ENCODE measurements around the gene TRIP12. TPM values are rescaled to one million over a fixed set of nuclear protein-coding genes. Genes with fewer than 3 reads are reported as not detected.

TRIP12 gene
- total and polyA plus RNA-seq, 4 donors: 18.6 to 358 (median 118) TPM

DNA sequence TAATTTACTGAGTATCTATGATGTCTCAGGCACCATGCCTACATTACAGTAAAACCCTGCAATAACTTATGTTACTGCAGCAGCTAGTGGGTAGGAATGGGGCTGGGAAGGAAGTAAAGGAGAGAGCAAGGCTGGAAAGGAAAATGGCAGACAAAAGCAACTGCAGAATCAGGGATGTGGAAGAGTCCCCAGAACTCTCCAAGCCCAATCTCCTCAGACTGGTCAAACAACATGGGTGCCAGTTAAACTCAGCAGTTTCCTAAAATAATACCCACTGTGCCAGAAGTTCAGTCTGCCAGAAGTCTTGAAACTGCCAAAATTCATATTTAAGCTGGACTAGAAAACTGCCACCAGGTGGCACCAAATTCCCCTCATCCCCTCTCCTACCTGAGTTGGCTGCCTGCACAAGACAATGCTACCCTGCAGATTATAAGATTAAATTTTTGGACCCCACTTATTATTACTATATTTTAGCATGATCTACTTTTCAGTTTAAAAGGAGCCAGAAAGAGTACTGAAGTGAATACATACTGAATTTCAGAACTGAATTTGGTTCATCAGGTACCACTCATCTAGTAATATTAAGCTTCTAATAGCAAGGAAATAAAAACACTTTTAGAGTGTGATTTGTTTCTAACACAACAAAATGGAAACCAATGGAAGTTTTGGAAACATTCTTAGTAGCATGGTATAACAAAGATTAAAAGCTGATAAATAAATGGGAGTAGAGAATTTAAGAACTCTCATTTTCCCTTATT, 120.6 kb downstream of the TRIP12 start:
- peak; percentile 6 for ATAC-seq (ENCODE audit: insufficient read depth, low FRiP score)
- Histone ChIP-seq H3K36me3 (ENCODE audit: control insufficient read depth in 4 of 4, insufficient read depth in 4 of 4, low read length in 4 of 4) (peaks cover 15 to 40% (median 25%) of the 10 kb centered on the region in 4 donors), H3K4me3 (no peak overlapping the region), H3K27ac (ENCODE audit: low read depth in 1 of 2, low read length in 1 of 2) (no peak overlapping the region), H3K4me1 (ENCODE audit: control insufficient read depth in 5 of 5, insufficient read depth in 5 of 5, low read length in 5 of 5) (peaks cover 0 to 5% (median 0%) of the 10 kb centered on the region in 5 donors), H3K27me3 (ENCODE audit: control insufficient read depth in 3 of 3, insufficient read depth in 3 of 3, low read length in 2 of 3) (no peaks in the 10 kb centered on the region), H3K9ac (ENCODE audit: insufficient read depth in 1 of 2, low read length in 2 of 2) (no peak overlapping the region), H3K9me3 (ENCODE audit: control insufficient read depth in 4 of 4, insufficient read depth in 3 of 4, low read length in 3 of 4) (no peaks in the 10 kb centered on the region)
- DNase-seq: peak; percentile 56 to 78 (median 56)
- TF ChIP-seq, protein P1, sequence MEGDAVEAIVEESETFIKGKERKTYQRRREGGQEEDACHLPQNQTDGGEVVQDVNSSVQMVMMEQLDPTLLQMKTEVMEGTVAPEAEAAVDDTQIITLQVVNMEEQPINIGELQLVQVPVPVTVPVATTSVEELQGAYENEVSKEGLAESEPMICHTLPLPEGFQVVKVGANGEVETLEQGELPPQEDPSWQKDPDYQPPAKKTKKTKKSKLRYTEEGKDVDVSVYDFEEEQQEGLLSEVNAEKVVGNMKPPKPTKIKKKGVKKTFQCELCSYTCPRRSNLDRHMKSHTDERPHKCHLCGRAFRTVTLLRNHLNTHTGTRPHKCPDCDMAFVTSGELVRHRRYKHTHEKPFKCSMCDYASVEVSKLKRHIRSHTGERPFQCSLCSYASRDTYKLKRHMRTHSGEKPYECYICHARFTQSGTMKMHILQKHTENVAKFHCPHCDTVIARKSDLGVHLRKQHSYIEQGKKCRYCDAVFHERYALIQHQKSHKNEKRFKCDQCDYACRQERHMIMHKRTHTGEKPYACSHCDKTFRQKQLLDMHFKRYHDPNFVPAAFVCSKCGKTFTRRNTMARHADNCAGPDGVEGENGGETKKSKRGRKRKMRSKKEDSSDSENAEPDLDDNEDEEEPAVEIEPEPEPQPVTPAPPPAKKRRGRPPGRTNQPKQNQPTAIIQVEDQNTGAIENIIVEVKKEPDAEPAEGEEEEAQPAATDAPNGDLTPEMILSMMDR (IDR thresholded peaks at IDR 0.05; ENCODE audit: control extremely low read depth, extremely low read depth): peak; percentile 57

DNA sequence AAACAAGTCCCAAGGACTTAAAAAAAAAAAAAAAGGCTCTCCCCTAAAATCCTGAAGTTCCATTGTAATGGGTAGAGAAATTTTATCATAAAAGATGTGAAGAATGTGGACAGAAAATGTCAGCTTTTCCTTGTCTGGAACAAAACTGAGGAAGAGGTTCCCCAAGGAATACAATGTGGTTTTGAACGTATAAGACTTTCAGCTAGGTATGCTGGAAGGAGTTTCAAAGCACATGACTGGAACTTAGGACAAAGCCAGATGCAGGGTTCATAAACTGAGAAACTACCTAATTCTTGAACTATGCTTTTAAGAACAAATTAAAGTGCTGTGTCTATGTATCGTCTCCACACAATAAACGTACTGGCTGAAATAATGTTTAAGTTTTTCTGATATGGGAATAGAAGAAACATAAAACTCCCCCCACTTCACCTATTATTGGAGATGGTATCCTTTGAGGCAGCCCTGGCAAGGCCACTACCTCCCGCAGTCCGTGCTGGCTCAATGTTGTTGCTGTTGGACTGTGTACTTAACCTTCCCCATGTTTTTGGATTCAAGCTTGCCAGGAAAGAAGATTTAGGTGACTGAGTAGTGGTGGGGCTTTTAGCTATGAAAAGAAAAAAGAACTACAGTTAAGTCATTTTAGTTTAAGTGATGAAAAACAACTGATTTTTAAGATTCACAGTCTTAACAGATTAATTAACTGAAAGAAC, 123.2 kb downstream of the TRIP12 start:
- DNase-seq (no peak), ATAC-seq (ENCODE audit: insufficient read depth, low FRiP score) (no peak)
- Histone ChIP-seq H3K27ac (ENCODE audit: low read depth in 1 of 2, low read length in 1 of 2) (no peak overlapping the region), H3K9me3 (ENCODE audit: control insufficient read depth in 4 of 4, insufficient read depth in 3 of 4, low read length in 3 of 4) (no peaks in the 10 kb centered on the region), H3K27me3 (ENCODE audit: control insufficient read depth in 3 of 3, insufficient read depth in 3 of 3, low read length in 2 of 3) (no peaks in the 10 kb centered on the region), H3K9ac (ENCODE audit: insufficient read depth in 1 of 2, low read length in 2 of 2) (no peak overlapping the region), H3K4me3 (no peak overlapping the region), H3K4me1 (ENCODE audit: control insufficient read depth in 5 of 5, insufficient read depth in 5 of 5, low read length in 5 of 5) (peaks cover 0 to 5% (median 0%) of the 10 kb centered on the region in 5 donors), H3K36me3 (ENCODE audit: control insufficient read depth in 4 of 4, insufficient read depth in 4 of 4, low read length in 4 of 4) (peaks cover 15 to 49% (median 35%) of the 10 kb centered on the region in 4 donors)
- 88 to 97% methylated on average over 5 of the region's 5 CpGs for WGBS, 2 donors
- TF ChIP-seq, protein P1 (IDR thresholded peaks at IDR 0.05; ENCODE audit: control extremely low read depth, extremely low read depth): no peak

DNA sequence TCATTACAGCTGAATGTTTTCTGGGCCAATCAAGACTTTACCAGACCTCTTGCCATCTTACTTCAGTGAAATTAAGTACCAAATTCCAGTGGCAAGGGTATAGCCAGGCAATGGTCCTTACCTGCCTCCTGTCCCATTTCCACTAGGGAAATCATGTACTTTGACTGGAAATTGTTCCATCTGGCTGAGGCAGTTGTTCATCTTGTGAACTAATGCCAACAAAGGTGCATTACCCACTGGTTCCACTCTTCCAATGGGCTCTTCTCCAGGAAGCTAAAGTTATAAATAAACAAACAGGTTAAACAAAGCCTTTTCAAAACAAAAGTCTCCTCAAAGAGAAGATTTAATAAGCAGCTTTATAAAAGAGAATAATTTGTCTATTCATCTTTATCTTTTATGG, 126.8 kb downstream of the TRIP12 start:
- H3K27me3 ChIP-seq (ENCODE audit: control insufficient read depth in 3 of 3, insufficient read depth in 3 of 3, low read length in 2 of 3): no peaks in the 10 kb centered on the region
- ATAC-seq (ENCODE audit: insufficient read depth, low FRiP score): no peak

More for the DNA sequence above, 126.8 kb downstream of the TRIP12 start:
- Histone ChIP-seq H3K9me3 (ENCODE audit: control insufficient read depth in 4 of 4, insufficient read depth in 3 of 4, low read length in 3 of 4) (no peaks in the 10 kb centered on the region), H3K9ac (ENCODE audit: insufficient read depth in 1 of 2, low read length in 2 of 2) (no peak overlapping the region), H3K4me1 (ENCODE audit: control insufficient read depth in 5 of 5, insufficient read depth in 5 of 5, low read length in 5 of 5) (peaks cover 0 to 5% (median 0%) of the 10 kb centered on the region in 5 donors), H3K4me3 (no peak overlapping the region), H3K27ac (ENCODE audit: low read depth in 1 of 2, low read length in 1 of 2) (no peak overlapping the region), H3K36me3 (ENCODE audit: control insufficient read depth in 4 of 4, insufficient read depth in 4 of 4, low read length in 4 of 4) (peaks cover 15 to 61% (median 45%) of the 10 kb centered on the region in 4 donors)
- DNase-seq: no peak
- TF ChIP-seq, protein P1 (IDR thresholded peaks at IDR 0.05; ENCODE audit: control extremely low read depth, extremely low read depth): no peak

All from lung (tissue), 12 donors.